Prostate gland (tissue), 2 donors: ENCODE measurements around the gene HBZ. TPM values are rescaled to one million over a fixed set of nuclear protein-coding genes. Genes with fewer than 3 reads are reported as not detected.

Experiments used
- DNase-seq: peaks from one replicate; pipeline ENCODE4 v3.0.0-alpha.2; 2019; ENCODE audit warnings: low spot score
- H3K27ac ChIP-seq, 2 donors: fragments of 200-600 bp; sonication (generic); 2 replicates each; pipeline ENCODE4 v1.5.1; 2017 to 2019
- H3K27me3 ChIP-seq: fragments of 200-600 bp; sonication (generic); replicated peaks from 2 replicates; pipeline ENCODE4 v1.5.1; 2019; ENCODE audit not compliant: insufficient read depth
- H3K36me3 ChIP-seq, 2 donors: fragments of 200-600 bp; sonication (generic); 1 replicate in 1 of 2; 2 replicates in 1 of 2; pipeline versions ENCODE4 v1.5.1 to v1.8.1; 2017 to 2019
- H3K4me1 ChIP-seq: fragments of 200-600 bp; sonication (generic); replicated peaks from 2 replicates; pipeline ENCODE4 v1.5.1; 2019
- H3K4me3 ChIP-seq, 2 donors: fragments of 200-600 bp; sonication (generic); 2 replicates each; pipeline ENCODE4 v1.5.1; 2017 to 2019
- H3K9me3 ChIP-seq: fragments of 200-600 bp; sonication (generic); 2 replicates; pipeline ENCODE4 v1.5.1; 2017
- CTCF ChIP-seq, 4 experiments: fragments of 200-600 bp in 2 of 4; fragments of 450-650 bp in 2 of 4; sonication (generic) in 2 of 4; IDR thresholded peaks; 1 replicate in 3 of 4; 2 replicates in 1 of 4; pipeline ENCODE4 v1.5.1; 2016 to 2019; ENCODE audit warnings: antibody characterized with exemption in 4 of 4, mild to moderate bottlenecking in 2 of 4, moderate library complexity in 2 of 4
- POLR2A ChIP-seq: fragments of 450-650 bp; IDR thresholded peaks from one replicate; pipeline ENCODE4 v1.6.1; 2016; ENCODE audit warnings: antibody characterized with exemption, mild to moderate bottlenecking
- POLR2AphosphoS5 ChIP-seq: sonication (generic); formaldehyde crosslinking; IDR thresholded peaks from one replicate; pipeline ENCODE4 v1.6.1; 2017; ENCODE audit warnings: antibody characterized with exemption
- whole genome bisulfite sequencing: methylation state at CpG from one replicate; pipeline ENCODE4 v1.1.5; 2018; 5-methylcytosine and 5-hydroxymethylcytosine counted together
- intact Hi-C: fragments of 100-400 bp; cut with DNase I; formaldehyde crosslinking; loops from one replicate; pipeline ENCODE4 v1.14.2; 2022
- total RNA-seq, 2 donors: library from RNA; depleted of rRNA; stranded (reverse); fragments of >200 nt; gene quantifications; one replicate each; pipeline ENCODE4 v1.1.0, GENCODE V29; 2016

HBZ gene
- total RNA-seq, 2 donors from 2014 or later: not detected

DNA sequence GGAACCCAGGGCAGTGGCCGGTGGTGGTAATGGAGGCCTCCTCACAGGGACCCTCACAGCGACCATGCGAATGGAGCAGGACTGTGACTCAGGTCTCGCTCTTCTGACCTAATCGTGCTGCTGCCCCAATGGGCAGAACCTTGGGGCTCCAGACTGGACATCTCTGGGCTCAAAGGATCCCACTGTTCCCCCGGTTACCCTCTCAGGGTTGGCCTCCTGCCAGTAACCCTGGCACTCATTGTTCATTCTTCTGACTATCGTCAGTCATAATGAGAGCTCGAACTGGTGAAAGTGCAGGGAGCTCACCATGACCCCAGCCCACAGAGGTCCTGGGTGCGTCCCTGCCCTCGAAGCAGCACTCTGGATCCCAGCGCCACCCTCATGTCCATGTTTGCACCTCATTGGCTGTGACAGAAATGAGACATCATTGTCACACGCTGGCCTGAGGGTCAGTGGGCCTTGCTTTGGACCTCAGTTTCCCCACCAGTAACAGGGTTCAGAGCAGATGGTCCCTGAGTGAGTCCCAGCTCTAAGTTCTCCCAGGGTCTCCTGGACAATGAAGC, 10.0 kb upstream of the HBZ start:
- Histone ChIP-seq H3K9me3 (no peaks in the 10 kb centered on the region), H3K27ac (no peak overlapping the region), H3K27me3 (no peaks in the 10 kb centered on the region), H3K36me3 (no peaks in the 10 kb centered on the region), H3K4me1 (no peaks in the 10 kb centered on the region), H3K4me3 (no peak overlapping the region)
- no peak for TF ChIP-seq CTCF (IDR thresholded peaks at IDR 0.05)
- 82% methylated on average over 12 of the region's 12 CpGs for WGBS
- no peak for DNase-seq
- intact Hi-C loops: no loop called here

GRCh38 chr16:143047-143446, 9.4 kb upstream of the HBZ start:
- DNase-seq: no peak
- H3K27ac ChIP-seq: no peak overlapping the region
- TF ChIP-seq POLR2AphosphoS5 (no peak), POLR2A (no peak), CTCF (IDR thresholded peaks at IDR 0.05) (no peak)
- WGBS: 75% methylated on average over 5 of the region's 6 CpGs
- no peaks in the 10 kb centered on the region for H3K27me3 ChIP-seq
- H3K4me1 ChIP-seq: no peaks in the 10 kb centered on the region
- intact Hi-C loops: no loop called here
- H3K4me3 ChIP-seq: no peak overlapping the region
- H3K9me3 ChIP-seq: no peaks in the 10 kb centered on the region
- no peaks in the 10 kb centered on the region for H3K36me3 ChIP-seq

DNA sequence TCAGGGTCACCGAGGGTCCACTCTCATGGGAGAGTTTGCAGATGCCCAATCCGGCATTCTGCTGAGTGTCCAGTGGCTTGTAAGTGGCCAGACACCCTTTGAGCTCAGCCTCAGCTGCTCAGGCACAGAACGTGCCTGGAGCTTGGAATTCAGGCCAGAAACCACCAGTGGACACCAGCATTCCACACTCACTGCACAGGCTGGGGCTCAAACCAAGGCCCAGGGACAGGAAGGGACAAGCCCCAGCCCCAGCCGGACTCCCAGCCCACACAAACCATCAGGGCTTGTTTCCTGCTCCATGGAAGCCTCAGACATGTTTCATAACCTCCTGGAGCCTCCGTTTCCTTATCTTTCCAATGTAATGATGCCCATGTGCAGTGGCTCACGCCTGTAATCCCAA, 9.0 kb upstream of the HBZ start:
- no peaks in the 10 kb centered on the region for H3K27me3 ChIP-seq
- no peaks in the 10 kb centered on the region for H3K36me3 ChIP-seq
- intact Hi-C loops: no loop called here
- WGBS: 59% methylated on average over 6 of the region's 6 CpGs
- no peaks in the 10 kb centered on the region for H3K4me1 ChIP-seq
- no peak for DNase-seq
- no peak overlapping the region for H3K27ac ChIP-seq
- no peaks in the 10 kb centered on the region for H3K9me3 ChIP-seq
- TF ChIP-seq CTCF (IDR thresholded peaks at IDR 0.05): no peak
- no peak for TF ChIP-seq POLR2AphosphoS5
- no peak for TF ChIP-seq POLR2A
- no peak overlapping the region for H3K4me3 ChIP-seq

- intact Hi-C loops: no loop called here
- H3K36me3 ChIP-seq: no peaks in the 10 kb centered on the region
- no peak overlapping the region for H3K4me3 ChIP-seq
- H3K27ac ChIP-seq: no peak overlapping the region
- no peak for TF ChIP-seq CTCF (IDR thresholded peaks at IDR 0.05)
- TF ChIP-seq POLR2AphosphoS5: no peak
- no peak for TF ChIP-seq POLR2A
- no peaks in the 10 kb centered on the region for H3K27me3 ChIP-seq
- no peak for DNase-seq
- H3K4me1 ChIP-seq: no peaks in the 10 kb centered on the region
- no peaks in the 10 kb centered on the region for H3K9me3 ChIP-seq
- 72% methylated on average over 14 of the region's 14 CpGs for WGBS
Measured at GRCh38 chr16:144797-145252, 7.6 kb upstream of the HBZ start.

DNA sequence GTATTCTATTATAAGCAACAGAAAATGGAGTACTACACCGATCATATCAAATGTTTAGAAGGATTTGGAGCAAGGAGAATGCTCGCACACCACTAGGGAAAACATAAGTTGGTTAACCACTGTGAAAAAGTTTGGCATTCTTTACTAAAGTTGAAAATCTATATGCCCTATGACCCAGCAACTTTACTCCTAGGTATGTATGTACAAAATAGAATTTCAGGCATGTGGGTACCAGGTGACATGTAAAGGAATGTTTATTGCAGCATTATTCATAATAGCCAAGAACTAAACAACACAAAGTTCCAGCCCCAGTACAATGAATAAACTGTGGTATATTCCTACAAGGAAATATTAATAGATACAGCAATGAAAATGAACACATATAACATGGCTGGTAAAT, 5.8 kb upstream of the HBZ start:
- Histone ChIP-seq H3K4me3 (no peak overlapping the region), H3K9me3 (no peaks in the 10 kb centered on the region), H3K36me3 (no peaks in the 10 kb centered on the region), H3K27me3 (no peaks in the 10 kb centered on the region), H3K27ac (no peak overlapping the region), H3K4me1 (no peaks in the 10 kb centered on the region)
- intact Hi-C loops: no loop called here
- no peak for TF ChIP-seq POLR2AphosphoS5
- no peak for TF ChIP-seq CTCF (IDR thresholded peaks at IDR 0.05)
- no peak for TF ChIP-seq POLR2A
- no peak for DNase-seq
- 88% methylated on average over 2 of the region's 2 CpGs for WGBS
